AG09319 (cell line): ENCODE data around the gene UVSSA.
"Not testable (repeated sequence)": the region's sequence is repeated elsewhere in the genome, so short reads cannot be mapped to it uniquely, and the experiment has no call there.

Experiments
- DNase-seq: peaks from one replicate; pipeline ENCODE4 v3.0.0-alpha.2; 2010; ENCODE audit warnings: low read depth; ENCODE audit errors: extremely low read depth
- CTCF ChIP-seq: IDR thresholded peaks from 2 replicates; pipeline ENCODE4 v1.5.1; 2011; ENCODE audit warnings: low read depth, mild to moderate bottlenecking, inconsistent platforms, low read length, moderate library complexity

The UVSSA gene

GRCh38 chr4:1330761-1331590 lies 16.0 kb upstream of the UVSSA start:
- TF ChIP-seq CTCF, result no peak
- DNase-seq, result no peak

- TF ChIP-seq CTCF, result no peak
- DNase-seq, result no peak
These were observed 15.2 kb upstream of the UVSSA start for GRCh38 chr4:1331591-1332353.

- no peak for TF ChIP-seq CTCF
- no peak for DNase-seq
These were observed 14.3 kb upstream of the UVSSA start for GRCh38 chr4:1332686-1333085.

GRCh38 chr4:1333256-1333655 lies 13.8 kb upstream of the UVSSA start:
- TF ChIP-seq CTCF, result no peak
- DNase-seq, result no peak

- DNase-seq, result not testable (repeated sequence)
These were observed 13.0 kb upstream of the UVSSA start for GRCh38 chr4:1333851-1334578.

GRCh38 chr4:1334579-1334895 lies 12.5 kb upstream of the UVSSA start:
- no peak for TF ChIP-seq CTCF
- DNase-seq, result no peak

GRCh38 chr4:1335193-1335883 lies 11.7 kb upstream of the UVSSA start:
- not testable (repeated sequence) for DNase-seq

GRCh38 chr4:1336088-1336491 lies 10.9 kb upstream of the UVSSA start:
- DNase-seq, result no peak
- no peak for TF ChIP-seq CTCF
